Measurements from ENCODE around the gene ZNF780A.
A peak's percentile ranks its signal among the peaks of the same experiment; 100 is the strongest.
"Not testable (repeated sequence)": the region's sequence is repeated elsewhere in the genome, so short reads cannot be mapped to it uniquely, and the experiment has no call there.

The ZNF780A gene
- total RNA-seq, result 9.7 to 52.5 reads per million in 2 donors

GRCh38 chr19:40090241-40091204, at the start of gene ZNF780A:
TSS of gene ZNF780A (minus strand) at chr19:40090943. CDS start at chr19:40084753, 6,190 bp downstream.
- peak; percentile 67 for DNase-seq

GRCh38 chr19:40139533-40140287, 49.0 kb upstream of the ZNF780A start:
- no peak for DNase-seq

GRCh38 chr19:40136818-40137217, 46.1 kb upstream of the ZNF780A start:
- no peak for DNase-seq

GRCh38 chr19:40134866-40135265, 44.1 kb upstream of the ZNF780A start:
- DNase-seq, result no peak

- no peak for DNase-seq
Observed at GRCh38 chr19:40133491-40133890, 42.7 kb upstream of the ZNF780A start.

- DNase-seq, result no peak
Observed at GRCh38 chr19:40130013-40130412, 39.3 kb upstream of the ZNF780A start.

- DNase-seq, result no peak
Observed at GRCh38 chr19:40129425-40129824, 38.7 kb upstream of the ZNF780A start.

- no peak for DNase-seq
Observed at GRCh38 chr19:40128991-40129390, 38.2 kb upstream of the ZNF780A start.

- no peak for DNase-seq
Observed at GRCh38 chr19:40119380-40119779, 28.6 kb upstream of the ZNF780A start.

GRCh38 chr19:40118638-40119037, 27.9 kb upstream of the ZNF780A start:
- not testable (repeated sequence) for DNase-seq

GRCh38 chr19:40116075-40116474, 25.3 kb upstream of the ZNF780A start:
- no peak for DNase-seq

GRCh38 chr19:40114119-40114518, 23.4 kb upstream of the ZNF780A start:
- DNase-seq, result not testable (repeated sequence)

GRCh38 chr19:40112271-40112670, 21.5 kb upstream of the ZNF780A start:
- not testable (repeated sequence) for DNase-seq

GRCh38 chr19:40110570-40110969, 19.8 kb upstream of the ZNF780A start:
- no peak for DNase-seq

GRCh38 chr19:40104754-40105153, 14.0 kb upstream of the ZNF780A start:
- no peak for DNase-seq

GRCh38 chr19:40103600-40103999, 12.9 kb upstream of the ZNF780A start:
- no peak for DNase-seq

- no peak for DNase-seq
Observed at GRCh38 chr19:40101813-40102212, 11.1 kb upstream of the ZNF780A start.

- no peak for DNase-seq
Observed at GRCh38 chr19:40093416-40093815, 2.7 kb upstream of the ZNF780A start.

- no peak for DNase-seq
Observed at GRCh38 chr19:40091205-40092129, 724 bp upstream of the ZNF780A start.

- no peak for DNase-seq
Observed at GRCh38 chr19:40089462-40089861, 1.3 kb downstream of the ZNF780A start.

GRCh38 chr19:40088299-40089047, 2.3 kb downstream of the ZNF780A start:
- no peak for DNase-seq

- DNase-seq, result no peak
Observed at GRCh38 chr19:40084948-40085347, 5.8 kb downstream of the ZNF780A start.
